Adrenal gland (tissue), 12 donors: ENCODE data around the gene SLC44A5. TPM values are rescaled to one million over a fixed set of nuclear protein-coding genes. Genes with fewer than 3 reads are reported as not detected.

Experiments used
- DNase-seq, 7 donors: peaks; one replicate each; pipeline ENCODE4 v3.0.0-alpha.2; 2019 to 2020
- H3K27ac ChIP-seq, 5 donors: fragments of 200-600 bp; sonication (generic) in 4 of 5; 1 replicate in 3 of 5; 2 replicates in 2 of 5; pipeline versions ENCODE4 v1.5.1 to v1.8.0; 2016 to 2020; ENCODE audit warnings: mild to moderate bottlenecking in 1 of 5
- H3K27me3 ChIP-seq: fragments of 200-600 bp; 2 replicates; pipeline ENCODE4 v1.8.0; 2021
- H3K36me3 ChIP-seq, 2 donors: fragments of 200-600 bp; replicated peaks in 1 of 2; 1 replicate in 1 of 2; 2 replicates in 1 of 2; pipeline versions ENCODE4 v1.5.1 to v1.8.0; 2018 to 2022
- H3K4me1 ChIP-seq, 2 donors: fragments of 200-600 bp; replicated peaks in 1 of 2; 1 replicate in 1 of 2; 2 replicates in 1 of 2; pipeline versions ENCODE4 v1.5.1 to v1.8.0; 2018 to 2021
- H3K4me3 ChIP-seq, 4 donors: fragments of 200-600 bp; sonication (generic) in 3 of 4; one replicate each; pipeline ENCODE4 v1.5.1; 2016 to 2018
- H3K9me3 ChIP-seq, 3 donors: fragments of 200-600 bp; sonication (generic) in 1 of 3; replicated peaks in 1 of 3; 1 replicate in 2 of 3; 2 replicates in 1 of 3; pipeline versions ENCODE4 v1.5.1 to v1.8.0; 2016 to 2021
- POLR2A ChIP-seq, 2 donors: fragments of 450-650 bp; IDR thresholded peaks; one replicate each; pipeline ENCODE4 v1.6.1; 2017; ENCODE audit warnings: antibody characterized with exemption in 2 of 2, mild to moderate bottlenecking in 2 of 2, moderate library complexity in 1 of 2
- WGBS, 4 donors: extraction: QIAGEN DNeasy Blood & Tissue Kit in 2 of 4; methylation state at CpG; one replicate each; pipeline versions ENCODE4 v1.1.5 to v1.1.7; 2013 to 2017; 5-methylcytosine and 5-hydroxymethylcytosine counted together
- intact Hi-C, 2 donors: fragments of 100-400 bp; cut with DNase I; formaldehyde crosslinking; loops; one replicate each; pipeline versions ENCODE4 v1.14.1 to v1.15.0; 2022 to 2023
- polyA plus RNA-seq, 3 donors: library from polyadenylated mRNA; stranded (reverse); fragments of 200-250 nt in 2 of 3; fragments of 350-450 nt in 1 of 3; fragmentation: Illumina TruSeq in 1 of 3; extraction: RNeasy Lipid Tissue Mini Kit (QIAGEN cat#74804) in 1 of 3; gene quantifications; one replicate each; pipeline ENCODE4 v1.2.3, GENCODE V29; 2013 to 2014
- total RNA-seq, 9 donors: library from RNA; depleted of rRNA in 4 of 9; stranded (reverse); fragments of >200 nt in 4 of 9; fragments of 120-200 nt in 1 of 9; fragmentation: NEBNext Ultra II Directional in 1 of 9; extraction: Animal tissue kit (Norgen Biotek cat#: 25700) in 1 of 9; gene quantifications; one replicate each; pipeline versions ENCODE4 v1.1.0 to v1.2.4, GENCODE V29; 2013 to 2023
- TF ChIP-seq, protein P1 (sequence below), 6 experiments: fragments of 450-650 bp in 4 of 6; fragments of 200-600 bp in 2 of 6; sonication (generic) in 1 of 6; IDR thresholded peaks; 1 replicate in 5 of 6; 2 replicates in 1 of 6; pipeline versions ENCODE4 v1.5.1 to v1.8.0; 2016 to 2021; ENCODE audit warnings: antibody characterized with exemption in 6 of 6, mild to moderate bottlenecking in 2 of 6, moderate library complexity in 1 of 6
- donor health status: healthy with polysubstance abuse.
- donor health status: Bipolar disorder and iron deficiency.
- donor health status: DM: yes; HTN: yes; CAD: no.
- donor health status: DM: no; HTN: no; CAD: no.
- donor health status: DM: no; HTN: no; CAD: no.
- donor health status: DM: yes; HTN: yes; CAD: no.

Gene SLC44A5
- total and polyA plus RNA-seq, 12 donors: 0.17 to 2.2 (median 0.48) TPM

- 63 to 70% (median 64%) methylated on average over 2 of the region's 2 CpGs for WGBS, 4 donors
- TF ChIP-seq, protein P1, sequence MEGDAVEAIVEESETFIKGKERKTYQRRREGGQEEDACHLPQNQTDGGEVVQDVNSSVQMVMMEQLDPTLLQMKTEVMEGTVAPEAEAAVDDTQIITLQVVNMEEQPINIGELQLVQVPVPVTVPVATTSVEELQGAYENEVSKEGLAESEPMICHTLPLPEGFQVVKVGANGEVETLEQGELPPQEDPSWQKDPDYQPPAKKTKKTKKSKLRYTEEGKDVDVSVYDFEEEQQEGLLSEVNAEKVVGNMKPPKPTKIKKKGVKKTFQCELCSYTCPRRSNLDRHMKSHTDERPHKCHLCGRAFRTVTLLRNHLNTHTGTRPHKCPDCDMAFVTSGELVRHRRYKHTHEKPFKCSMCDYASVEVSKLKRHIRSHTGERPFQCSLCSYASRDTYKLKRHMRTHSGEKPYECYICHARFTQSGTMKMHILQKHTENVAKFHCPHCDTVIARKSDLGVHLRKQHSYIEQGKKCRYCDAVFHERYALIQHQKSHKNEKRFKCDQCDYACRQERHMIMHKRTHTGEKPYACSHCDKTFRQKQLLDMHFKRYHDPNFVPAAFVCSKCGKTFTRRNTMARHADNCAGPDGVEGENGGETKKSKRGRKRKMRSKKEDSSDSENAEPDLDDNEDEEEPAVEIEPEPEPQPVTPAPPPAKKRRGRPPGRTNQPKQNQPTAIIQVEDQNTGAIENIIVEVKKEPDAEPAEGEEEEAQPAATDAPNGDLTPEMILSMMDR (IDR thresholded peaks at IDR 0.05): no peak
- no peak for TF ChIP-seq POLR2A (IDR thresholded peaks at IDR 0.05)
- no peaks in the 10 kb centered on the region for H3K36me3 ChIP-seq
These were observed 92.2 kb downstream of the SLC44A5 start for GRCh38 chr1:75518686-75519085.

GRCh38 chr1:75514270-75514669 lies 96.6 kb downstream of the SLC44A5 start:
- DNase-seq: no peak
- Histone ChIP-seq H3K9me3 (no peaks in the 10 kb centered on the region), H3K4me3 (no peak overlapping the region), H3K36me3 (no peaks in the 10 kb centered on the region), H3K27me3 (no peaks in the 10 kb centered on the region), H3K4me1 (no peaks in the 10 kb centered on the region), H3K27ac (no peak overlapping the region)
- intact Hi-C loops: no loop called here
- TF ChIP-seq POLR2A (IDR thresholded peaks at IDR 0.05): no peak
- TF ChIP-seq, protein P1 (IDR thresholded peaks at IDR 0.05): no peak
- 91 to 100% (median 93%) methylated on average over 1 of the region's 1 CpG for WGBS, 4 donors

More at GRCh38 chr1:75518686-75519085, 92.2 kb downstream of the SLC44A5 start:
- DNase-seq: no peak
- Histone ChIP-seq H3K9me3 (no peaks in the 10 kb centered on the region), H3K27ac (no peak overlapping the region), H3K4me1 (peaks cover 5 to 14% of the 10 kb centered on the region in 2 donors), H3K4me3 (no peak overlapping the region), H3K27me3 (no peaks in the 10 kb centered on the region)
- intact Hi-C loops: no loop called here

DNA sequence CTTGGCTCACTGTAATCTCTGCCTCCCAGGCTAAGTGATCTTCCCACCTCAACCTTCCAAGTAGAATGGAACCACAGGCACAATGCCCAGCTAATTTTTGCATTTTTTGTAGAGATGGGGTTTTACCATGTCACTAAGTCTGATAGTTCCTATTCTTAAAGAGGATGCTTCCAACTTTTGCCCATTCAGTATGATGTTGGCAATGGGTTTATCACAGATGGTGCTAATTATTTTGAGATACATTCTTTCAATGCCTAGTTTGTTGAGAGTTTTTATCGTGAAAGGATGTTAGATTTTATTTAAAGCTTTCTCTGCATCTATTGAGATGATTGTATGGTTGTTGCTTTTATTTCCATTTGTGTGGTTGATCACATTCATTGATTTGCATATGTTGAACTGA lies 103.9 kb downstream of the SLC44A5 start:
- no peak for DNase-seq
- Histone ChIP-seq H3K36me3 (no peaks in the 10 kb centered on the region), H3K27me3 (no peaks in the 10 kb centered on the region), H3K27ac (no peak overlapping the region), H3K4me1 (peaks cover 0 to under 1% of the 10 kb centered on the region in 2 donors), H3K9me3 (no peaks in the 10 kb centered on the region), H3K4me3 (no peak overlapping the region)
- intact Hi-C loops: no loop called here
- 75 to 90% (median 82%) methylated on average over 1 of the region's 1 CpG for WGBS, 4 donors
- TF ChIP-seq, protein P1 (IDR thresholded peaks at IDR 0.05): no peak
- TF ChIP-seq POLR2A (IDR thresholded peaks at IDR 0.05): no peak

DNA sequence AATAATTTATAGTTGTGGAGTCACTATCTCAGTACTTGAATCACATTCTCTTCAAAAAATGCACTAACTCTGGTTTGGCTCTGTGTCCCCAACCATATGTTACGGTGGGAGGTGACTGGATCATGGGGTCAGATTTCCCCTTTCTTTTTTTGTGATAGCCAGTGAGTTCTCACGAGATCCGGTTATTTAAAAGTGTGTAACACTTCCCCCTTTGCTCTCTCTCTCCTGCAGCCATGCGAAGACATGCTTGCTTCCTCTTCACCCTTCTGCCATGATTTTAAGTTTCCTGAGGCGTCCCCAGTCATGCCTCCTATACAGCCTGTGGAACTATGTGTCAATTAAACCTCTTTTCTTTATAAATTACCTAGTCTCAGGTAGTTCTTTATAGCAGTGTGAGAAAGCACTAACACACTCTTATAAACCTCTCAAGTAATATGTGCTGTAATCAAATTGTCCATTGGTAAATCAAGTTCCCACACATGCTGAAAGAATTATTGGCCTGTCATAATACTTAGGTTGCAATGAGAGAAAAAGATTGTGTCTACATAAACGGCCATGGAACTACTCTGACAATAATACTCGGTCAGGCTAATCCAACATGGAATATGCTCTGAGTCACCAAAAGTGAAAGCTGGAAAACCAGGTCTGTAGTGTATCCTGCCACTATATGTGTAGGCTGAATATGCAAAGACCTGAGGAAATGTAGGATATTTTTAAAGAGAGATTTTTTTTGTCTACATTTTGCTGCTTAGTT lies 107.5 kb downstream of the SLC44A5 start:
- no peak for TF ChIP-seq POLR2A (IDR thresholded peaks at IDR 0.05)
- TF ChIP-seq, protein P1 (IDR thresholded peaks at IDR 0.05): no peak
- intact Hi-C loops: no loop called here
- Histone ChIP-seq H3K27me3 (no peaks in the 10 kb centered on the region), H3K36me3 (no peaks in the 10 kb centered on the region), H3K9me3 (no peaks in the 10 kb centered on the region), H3K27ac (no peak overlapping the region), H3K4me1 (peaks cover 0 to 14% of the 10 kb centered on the region in 2 donors), H3K4me3 (no peak overlapping the region)
- 74 to 82% (median 77%) methylated on average over 7 of the region's 7 CpGs for WGBS, 4 donors
- no peak for DNase-seq
